Left renal cortex interstitium (tissue), 4 donors: ENCODE measurements around the gene ZNF680. TPM values are rescaled to one million over a fixed set of nuclear protein-coding genes. Genes with fewer than 3 reads are reported as not detected.

Experiments used
- polyA plus RNA-seq, 4 donors: library from polyadenylated mRNA; unstranded; fragments of 120-200 nt; gene quantifications; one replicate each; pipeline ENCODE4 v1.2.1, GENCODE V29; 2013; ENCODE audit not compliant: insufficient read length in 4 of 4

The ZNF680 gene
- polyA plus RNA-seq, 4 donors = 15.8 to 19.9 (median 17.2) TPM

Other genes starting within 250 kb of the ZNF680 start
- gene ZNF736, start 249.1 kb downstream of the ZNF680 start, polyA plus RNA-seq = 10 to 100 TPM; 14.4 to 27.6 (median 19.6) TPM
- 10 to 100 TPM; 10.1 to 11.2 (median 10.5) TPM for gene ZNF107, start 103.1 kb upstream of the ZNF680 start, polyA plus RNA-seq
- gene ZNF138, start 231.4 kb upstream of the ZNF680 start, polyA plus RNA-seq = 10 to 100 TPM; 16.7 to 22.7 (median 19.2) TPM